Activated T-cell treated with anti-CD3 and anti-CD28 coated beads, Interleukin-2, amount 50 U/mL, for 48 hours (primary cell): ENCODE data around the gene CDH13.

ENCODE experiments used
- DNase-seq, 2 experiments: peaks; one replicate each; pipeline ENCODE4 v3.0.0-alpha.2; 2020

The CDH13 gene

GRCh38 chr16:83602761-83603722 is 976.3 kb downstream of the CDH13 start:
- DNase-seq = no peak

- no peak for DNase-seq
Measured at GRCh38 chr16:83603723-83604570, 977.2 kb downstream of the CDH13 start.

- DNase-seq = no peak
Measured at GRCh38 chr16:83606486-83607030, 979.8 kb downstream of the CDH13 start.

GRCh38 chr16:83609178-83609577 is 982.4 kb downstream of the CDH13 start:
- DNase-seq = no peak

- DNase-seq = no peak
Measured at GRCh38 chr16:83615141-83615952, 988.6 kb downstream of the CDH13 start.

- no peak for DNase-seq
Measured at GRCh38 chr16:83615953-83616350, 989.2 kb downstream of the CDH13 start.

GRCh38 chr16:83619381-83620150 is 992.8 kb downstream of the CDH13 start:
- DNase-seq = no peak

GRCh38 chr16:83622010-83622409 is 995.2 kb downstream of the CDH13 start:
- DNase-seq = no peak

- DNase-seq = no peak
Measured at GRCh38 chr16:83623091-83623730, 996.4 kb downstream of the CDH13 start.

- DNase-seq = no peak
Measured at GRCh38 chr16:83623892-83624291, 997.1 kb downstream of the CDH13 start.

- no peak for DNase-seq
Measured at GRCh38 chr16:83624429-83625120, 997.8 kb downstream of the CDH13 start.

- DNase-seq = no peak
Measured at GRCh38 chr16:83626204-83626603, 999.4 kb downstream of the CDH13 start.

- no peak for DNase-seq
Measured at GRCh38 chr16:83626676-83627075, 999.9 kb downstream of the CDH13 start.

- DNase-seq = no peak
Measured at GRCh38 chr16:83627996-83628395, 1001.2 kb downstream of the CDH13 start.

- no peak for DNase-seq
Measured at GRCh38 chr16:83629426-83629825, 1002.7 kb downstream of the CDH13 start.

GRCh38 chr16:83629836-83630235 is 1003.1 kb downstream of the CDH13 start:
- no peak for DNase-seq

GRCh38 chr16:83630979-83631378 is 1004.2 kb downstream of the CDH13 start:
- DNase-seq = no peak

- no peak for DNase-seq
Measured at GRCh38 chr16:83633286-83633685, 1006.5 kb downstream of the CDH13 start.

- DNase-seq = no peak
Measured at GRCh38 chr16:83648347-83648746, 1021.6 kb downstream of the CDH13 start.

- DNase-seq = no peak
Measured at GRCh38 chr16:83651871-83652270, 1025.1 kb downstream of the CDH13 start.

- no peak for DNase-seq
Measured at GRCh38 chr16:83652943-83653342, 1026.2 kb downstream of the CDH13 start.
